Prostate gland (tissue), 2 donors: ENCODE data around the gene SARDH.

Experiments used
- POLR2A ChIP-seq: fragments of 450-650 bp; IDR thresholded peaks from one replicate; pipeline ENCODE4 v1.6.1; 2016; ENCODE audit warnings: antibody characterized with exemption, mild to moderate bottlenecking
- POLR2AphosphoS5 ChIP-seq: sonication (generic); formaldehyde crosslinking; IDR thresholded peaks from one replicate; pipeline ENCODE4 v1.6.1; 2017; ENCODE audit warnings: antibody characterized with exemption
- TF ChIP-seq, protein P1 (sequence below), 4 experiments: fragments of 200-600 bp in 2 of 4; fragments of 450-650 bp in 2 of 4; sonication (generic) in 2 of 4; IDR thresholded peaks; 1 replicate in 3 of 4; 2 replicates in 1 of 4; pipeline ENCODE4 v1.5.1; 2016 to 2019; ENCODE audit warnings: antibody characterized with exemption in 4 of 4, mild to moderate bottlenecking in 2 of 4, moderate library complexity in 2 of 4

- TF ChIP-seq, protein P1, sequence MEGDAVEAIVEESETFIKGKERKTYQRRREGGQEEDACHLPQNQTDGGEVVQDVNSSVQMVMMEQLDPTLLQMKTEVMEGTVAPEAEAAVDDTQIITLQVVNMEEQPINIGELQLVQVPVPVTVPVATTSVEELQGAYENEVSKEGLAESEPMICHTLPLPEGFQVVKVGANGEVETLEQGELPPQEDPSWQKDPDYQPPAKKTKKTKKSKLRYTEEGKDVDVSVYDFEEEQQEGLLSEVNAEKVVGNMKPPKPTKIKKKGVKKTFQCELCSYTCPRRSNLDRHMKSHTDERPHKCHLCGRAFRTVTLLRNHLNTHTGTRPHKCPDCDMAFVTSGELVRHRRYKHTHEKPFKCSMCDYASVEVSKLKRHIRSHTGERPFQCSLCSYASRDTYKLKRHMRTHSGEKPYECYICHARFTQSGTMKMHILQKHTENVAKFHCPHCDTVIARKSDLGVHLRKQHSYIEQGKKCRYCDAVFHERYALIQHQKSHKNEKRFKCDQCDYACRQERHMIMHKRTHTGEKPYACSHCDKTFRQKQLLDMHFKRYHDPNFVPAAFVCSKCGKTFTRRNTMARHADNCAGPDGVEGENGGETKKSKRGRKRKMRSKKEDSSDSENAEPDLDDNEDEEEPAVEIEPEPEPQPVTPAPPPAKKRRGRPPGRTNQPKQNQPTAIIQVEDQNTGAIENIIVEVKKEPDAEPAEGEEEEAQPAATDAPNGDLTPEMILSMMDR (IDR thresholded peaks at IDR 0.05), result no peak
- TF ChIP-seq POLR2A, result no peak
- TF ChIP-seq POLR2AphosphoS5, result no peak
Observed at GRCh38 chr9:133614056-133614455, 124.1 kb downstream of the SARDH start.
